Endothelial cell of umbilical vein (primary cell): ENCODE results near the gene AK6. TPM values are rescaled to one million over a fixed set of nuclear protein-coding genes. Genes with fewer than 3 reads are reported as not detected.

Experiments
- BruUV-seq: library from RNA; stranded (reverse); fragments of 400-500 nt; replicated peaks from 2 replicates; lab custom pipeline; 2021; lab: Mats Ljungman, UMichigan
- CTCF ChIA-PET: fragments of 300-600, 350-600 bp; sonication (Branson Sonifier 250); formaldehyde crosslinking; loops from one replicate; lab custom pipeline; 2021; ENCODE audit warnings: antibody characterized with exemption, inconsistent platforms; lab: Charles Lee
- POLR2A ChIA-PET: fragments of 300-600, 350-600 bp; sonication (Branson Sonifier 250); formaldehyde crosslinking; loops from one replicate; lab custom pipeline; 2021; ENCODE audit warnings: antibody characterized with exemption, inconsistent platforms; lab: Charles Lee
- DNase-seq: peaks from one replicate; pipeline ENCODE4 v3.0.0-alpha.2; 2011; ENCODE audit warnings: low read depth, low spot score
- FAIRE-seq: peaks from 2 replicates; lab custom pipeline; 2011; peaks lifted over from hg19 to GRCh38; lab: Jason Lieb, UNC
- H2AFZ ChIP-seq: 2 replicates; pipeline ENCODE4 v1.6.0; 2012; ENCODE audit warnings: low read depth, low read length, control low read depth, inconsistent platforms
- H3K27ac ChIP-seq: 2 replicates; pipeline ENCODE4 v1.5.1; 2011; ENCODE audit warnings: low read depth, mild to moderate bottlenecking, control low read depth, low read length, moderate library complexity; ENCODE audit not compliant: insufficient read depth
- H3K27me3 ChIP-seq, 2 experiments: 2 replicates each; pipeline versions ENCODE4 v1.6.0 to v1.6.1; 2011; ENCODE audit warnings: low read length in 2 of 2, mixed read lengths in 1 of 2; ENCODE audit not compliant: control insufficient read depth in 2 of 2, insufficient read depth in 2 of 2
- H3K36me3 ChIP-seq, 2 experiments: 2 replicates in 1 of 2; 3 replicates in 1 of 2; pipeline ENCODE4 v1.5.1; 2011; ENCODE audit warnings: low read length in 2 of 2, mild to moderate bottlenecking in 1 of 2, moderate library complexity in 1 of 2; ENCODE audit not compliant: control insufficient read depth in 2 of 2, insufficient read depth in 2 of 2; ENCODE audit errors: extremely low read depth in 1 of 2
- H3K4me1 ChIP-seq: 3 replicates; pipeline ENCODE4 v1.5.1; 2011; ENCODE audit warnings: mild to moderate bottlenecking, low read length; ENCODE audit not compliant: control insufficient read depth, insufficient read depth; ENCODE audit errors: extremely low read depth
- H3K4me2 ChIP-seq: 2 replicates; pipeline ENCODE4 v1.6.1; 2011; ENCODE audit warnings: low read length, control low read depth, mixed read lengths; ENCODE audit not compliant: insufficient read depth
- H3K4me3 ChIP-seq, 3 experiments: fragments of 200-600 bp in 1 of 3; sonication (generic), shearing (Covaris generic) in 1 of 3; replicated peaks in 1 of 3; 2 replicates each; pipeline ENCODE4 v1.5.1; 2011 to 2016; ENCODE audit warnings: control low read depth in 3 of 3, low read length in 3 of 3, mild to moderate bottlenecking in 2 of 3, inconsistent platforms in 1 of 3, low read depth in 1 of 3, moderate library complexity in 1 of 3; ENCODE audit not compliant: insufficient read depth in 1 of 3
- H3K79me2 ChIP-seq: 2 replicates; pipeline ENCODE4 v1.6.0; 2012; ENCODE audit warnings: low read length, inconsistent platforms; ENCODE audit not compliant: control insufficient read depth, insufficient read depth
- H3K9ac ChIP-seq: replicated peaks from 2 replicates; pipeline ENCODE3; 2011; ENCODE audit warnings: low read length, control low read depth; ENCODE audit not compliant: insufficient read depth; ENCODE audit errors: extremely low read depth
- H3K9me1 ChIP-seq: replicated peaks from 3 replicates; pipeline ENCODE4 v1.6.0; 2011; ENCODE audit warnings: mild to moderate bottlenecking, low read length; ENCODE audit not compliant: control insufficient read depth, insufficient read depth; ENCODE audit errors: extremely low read depth
- H3K9me3 ChIP-seq: replicated peaks from 2 replicates; pipeline ENCODE4 v1.5.1; 2012; ENCODE audit warnings: low read length, inconsistent platforms; ENCODE audit not compliant: control insufficient read depth, insufficient read depth
- H4K20me1 ChIP-seq: replicated peaks from 2 replicates; pipeline ENCODE3; 2011; ENCODE audit warnings: mild to moderate bottlenecking, low read length; ENCODE audit not compliant: control insufficient read depth, insufficient read depth; ENCODE audit errors: extremely low read depth
- CTCF ChIP-seq, 2 donors: IDR thresholded peaks; 1 replicate in 1 of 2; 2 replicates in 1 of 2; pipeline ENCODE4 v1.5.1; 2011; ENCODE audit warnings: low read length in 2 of 2, mild to moderate bottlenecking in 2 of 2, moderate library complexity in 2 of 2, control low read depth in 1 of 2, inconsistent platforms in 1 of 2, low read depth in 1 of 2; ENCODE audit not compliant: insufficient read depth in 1 of 2; ENCODE audit errors: extremely low read depth in 1 of 2
- EZH2 ChIP-seq: IDR thresholded peaks from 2 replicates; pipeline ENCODE4 v1.6.1; 2012; ENCODE audit warnings: borderline replicate concordance, low read depth, mild to moderate bottlenecking, moderate library complexity, low read length, inconsistent platforms; ENCODE audit not compliant: severe bottlenecking
- FOS ChIP-seq: IDR thresholded peaks from 2 replicates; pipeline ENCODE4 v1.6.1; 2011; ENCODE audit warnings: mild to moderate bottlenecking, low read length, moderate library complexity, borderline replicate concordance; ENCODE audit not compliant: insufficient read depth
- JUN ChIP-seq: IDR thresholded peaks from 2 replicates; pipeline ENCODE4 v1.6.1; 2011; ENCODE audit warnings: borderline replicate concordance, low read depth; ENCODE audit not compliant: insufficient read length, insufficient read depth
- POLR2A ChIP-seq: IDR thresholded peaks from 2 replicates; pipeline ENCODE4 v1.6.1; 2012; ENCODE audit warnings: low read depth, mild to moderate bottlenecking, control low read depth, low read length
- POLR2AphosphoS5 ChIP-seq: IDR thresholded peaks from 2 replicates; pipeline ENCODE4 v1.6.1; 2012; ENCODE audit warnings: low read depth, mild to moderate bottlenecking, control low read depth, low read length, moderate library complexity; ENCODE audit not compliant: insufficient read depth
- dilution Hi-C: fragments of 300-500 bp; cut with MboI; formaldehyde crosslinking; loops from one replicate; pipeline ENCODE4 v1.15.0; 2019; ENCODE audit warnings: low sequenced_read_pairs; ENCODE audit not compliant: extremely low pct_ligation_motif_present
- intact Hi-C: fragments of 100-400 bp; cut with micrococcal nuclease; formaldehyde crosslinking; loops from one replicate; pipeline ENCODE4 v1.10.0; 2022
- polyA plus RNA-seq, 4 experiments: library from polyadenylated mRNA; depleted of rRNA in 3 of 4; stranded (reverse) in 3 of 4; unstranded in 1 of 4; fragments of >200 nt; gene quantifications; 2 replicates each; pipeline versions ENCODE4 v1.2.1 to v1.2.3, GENCODE V29; 2011 to 2012; ENCODE audit warnings: missing spikeins in 1 of 4
- total RNA-seq: library from RNA; stranded (reverse); gene quantifications from 2 replicates; pipeline ENCODE4 v1.2.3, GENCODE V29; 2021
- TF ChIP-seq, protein P1 (sequence below): IDR thresholded peaks from 2 replicates; pipeline ENCODE4 v1.6.1; 2011; ENCODE audit not compliant: insufficient read depth, insufficient read length

Gene AK6
- total and polyA plus RNA-seq, 2 donors (not counting 3 experiments of a cell fraction or from before 2014, with no cell fraction given): 13.2 to 30.1 TPM

DNA sequence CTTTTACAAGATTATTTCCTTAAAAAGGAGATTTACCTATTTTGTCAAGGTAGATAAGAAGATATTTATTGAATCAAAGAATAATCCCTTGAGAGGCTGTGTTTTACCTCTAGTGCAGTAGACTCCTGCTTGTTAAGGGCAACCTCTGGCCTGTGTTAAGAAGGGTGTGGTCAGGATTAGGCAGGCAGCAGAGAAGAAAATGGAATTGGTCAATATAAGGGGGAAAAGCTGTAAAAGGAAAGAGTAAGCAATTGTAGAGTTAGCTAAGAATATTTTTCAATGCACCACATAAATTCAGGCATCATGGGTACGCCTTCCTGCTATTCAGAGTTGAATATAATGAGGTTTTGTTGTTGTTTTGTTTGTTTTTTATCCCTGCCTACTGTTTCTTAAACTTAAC lies 43.0 kb downstream of the AK6 start:
- H3K4me1 ChIP-seq: no peaks in the 10 kb centered on the region
- DNase-seq (no peak), FAIRE-seq (no peak)
- no peak overlapping the region for H3K4me2 ChIP-seq
- ChIA-PET POLR2A (no interaction called here), CTCF (interaction anchor here (1.1 kb wide), 1 partner anchor 8 kb away, joined by 3 read pairs; no protein-coding TSS in a partner anchor)
- H4K20me1 ChIP-seq: no peaks in the 10 kb centered on the region
- no peak overlapping the region for H3K4me3 ChIP-seq
- no peaks in the 10 kb centered on the region for H3K9me1 ChIP-seq
- intact Hi-C loops: loop anchor here (10.0 kb wide), 1 partner anchor 52 kb away; no protein-coding TSS in a partner anchor
- no peak overlapping the region for H3K9ac ChIP-seq
- H3K36me3 ChIP-seq: no peaks in the 10 kb centered on the region
- dilution Hi-C loops: no loop called here
- no peak overlapping the region for H3K27ac ChIP-seq
- TF ChIP-seq CTCF (IDR thresholded peaks at IDR 0.05; ENCODE audit: extremely low read depth in 1 of 2, insufficient read depth in 1 of 2, low read depth in 1 of 2, low read length in 2 of 2): no peak
- TF ChIP-seq POLR2AphosphoS5: no peak
- BruUV-seq: no TSS peak
- no peaks in the 10 kb centered on the region for H3K27me3 ChIP-seq
- H3K79me2 ChIP-seq: no peaks in the 10 kb centered on the region
- H2AFZ ChIP-seq: no peak overlapping the region
- H3K9me3 ChIP-seq: no peaks in the 10 kb centered on the region

GRCh38 chr5:69317391-69317790 lies 51.9 kb downstream of the AK6 start:
- Histone ChIP-seq H3K79me2 (no peaks in the 10 kb centered on the region), H3K4me3 (no peak overlapping the region), H3K27me3 (no peaks in the 10 kb centered on the region), H3K4me1 (no peaks in the 10 kb centered on the region), H3K9ac (no peak overlapping the region), H3K27ac (no peak overlapping the region), H3K4me2 (no peak overlapping the region), H3K36me3 (no peaks in the 10 kb centered on the region), H3K9me1 (no peaks in the 10 kb centered on the region), H4K20me1 (no peaks in the 10 kb centered on the region), H3K9me3 (no peaks in the 10 kb centered on the region), H2AFZ (no peak overlapping the region)
- dilution Hi-C loops (no loop called here), intact Hi-C loops (no loop called here)
- DNase-seq: no peak
- no TSS peak for BruUV-seq
- POLR2A ChIA-PET: no interaction called here
- no peak for FAIRE-seq
- TF ChIP-seq, protein P1, sequence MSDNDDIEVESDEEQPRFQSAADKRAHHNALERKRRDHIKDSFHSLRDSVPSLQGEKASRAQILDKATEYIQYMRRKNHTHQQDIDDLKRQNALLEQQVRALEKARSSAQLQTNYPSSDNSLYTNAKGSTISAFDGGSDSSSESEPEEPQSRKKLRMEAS: no peak
- TF ChIP-seq JUN (no peak), EZH2 (no peak), POLR2AphosphoS5 (no peak), POLR2A (no peak), FOS (no peak), CTCF (IDR thresholded peaks at IDR 0.05; ENCODE audit: extremely low read depth in 1 of 2, insufficient read depth in 1 of 2, low read depth in 1 of 2, low read length in 2 of 2) (no peak)
- CTCF ChIA-PET: no interaction called here
